Stimulated activated naive CD4-positive, alpha-beta T cell (primary cell): ENCODE results near the gene RYR1.
"Not testable (repeated sequence)": the region's sequence is repeated elsewhere in the genome, so short reads cannot be mapped to it uniquely, and the experiment has no call there.

ENCODE experiments used
- DNase-seq, 6 experiments: peaks; one replicate each; lab custom pipeline; 2025; lab: John Stamatoyannopoulos, UW

Gene RYR1

DNA sequence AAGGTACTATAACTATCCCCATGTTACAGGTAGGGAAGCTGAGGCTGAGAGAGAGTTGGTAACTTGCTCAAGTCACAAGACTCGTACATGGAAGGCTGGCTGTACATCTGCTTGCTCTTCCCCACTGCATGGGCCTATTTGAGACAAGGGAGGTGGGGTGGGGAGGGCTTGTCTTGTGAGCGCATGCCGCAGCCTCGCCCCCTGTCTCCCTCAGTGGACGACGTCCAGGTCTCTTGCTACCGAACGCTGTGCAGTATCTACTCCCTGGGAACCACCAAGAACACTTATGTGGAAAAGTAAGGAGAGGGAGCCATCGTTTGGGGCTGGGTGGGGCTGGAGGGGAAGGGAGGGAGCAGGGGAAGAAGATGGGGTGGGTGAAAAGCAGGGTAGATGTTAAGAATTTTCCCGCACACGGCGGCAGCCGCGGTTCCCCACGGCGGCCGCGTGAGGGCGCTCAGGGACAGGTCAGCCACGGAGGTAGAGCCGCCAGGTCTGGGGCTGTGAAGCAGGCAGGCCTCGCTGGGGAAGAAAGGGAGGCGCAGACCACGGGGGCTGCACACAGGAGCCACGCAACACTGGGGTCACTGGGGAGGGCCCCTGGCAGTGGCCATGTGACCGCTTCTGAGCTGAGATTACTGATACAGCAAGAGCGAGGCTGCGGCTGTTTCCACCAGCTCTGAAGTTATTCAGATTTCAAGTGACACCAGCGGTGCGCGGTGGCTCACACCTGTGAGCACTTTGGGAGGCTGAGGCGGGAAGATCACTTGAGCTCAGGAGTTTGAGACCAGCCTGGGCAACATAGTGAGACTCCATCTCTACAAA lies 81.5 kb downstream of the RYR1 start:
- peak; percentile 43 to 81 (median 58) for DNase-seq

GRCh38 chr19:38515896-38516295 lies 82.4 kb downstream of the RYR1 start:
- DNase-seq = no peak

DNA sequence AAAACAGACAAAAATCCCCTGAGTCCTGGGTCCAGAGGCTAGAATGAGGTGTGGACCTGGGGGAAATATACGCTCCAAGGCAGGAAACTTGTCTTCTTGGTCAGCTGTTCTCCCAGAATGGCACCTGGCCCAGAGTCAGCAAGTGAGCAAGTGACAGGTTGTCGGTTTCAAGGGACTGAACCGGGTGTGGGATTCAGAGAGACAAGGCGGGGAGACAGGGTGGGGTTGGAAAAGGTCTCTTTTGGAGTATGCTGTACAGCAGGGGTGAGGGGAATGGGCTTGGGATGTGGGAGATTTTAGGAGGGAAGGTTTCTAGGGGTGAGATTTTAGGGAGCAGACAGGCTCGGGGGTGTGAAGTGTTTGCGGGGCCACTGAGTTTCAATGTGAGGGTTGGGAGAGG lies 83.3 kb downstream of the RYR1 start:
- DNase-seq = no peak

DNA sequence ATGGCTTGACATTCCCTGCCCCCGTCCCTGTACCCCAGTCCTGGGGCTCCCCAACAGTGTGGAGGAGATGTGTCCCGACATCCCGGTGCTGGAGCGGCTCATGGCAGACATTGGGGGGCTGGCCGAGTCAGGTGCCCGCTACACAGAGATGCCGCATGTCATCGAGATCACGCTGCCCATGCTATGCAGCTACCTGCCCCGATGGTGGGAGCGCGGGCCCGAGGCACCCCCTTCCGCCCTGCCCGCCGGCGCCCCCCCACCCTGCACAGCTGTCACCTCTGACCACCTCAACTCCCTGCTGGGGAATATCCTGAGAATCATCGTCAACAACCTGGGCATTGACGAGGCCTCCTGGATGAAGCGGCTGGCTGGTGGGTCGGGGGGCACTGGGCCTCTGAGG lies 83.8 kb downstream of the RYR1 start:
- DNase-seq = no peak

- DNase-seq = not testable (repeated sequence)
These were observed 84.5 kb downstream of the RYR1 start for GRCh38 chr19:38517980-38518379.

GRCh38 chr19:38519168-38519567 lies 85.7 kb downstream of the RYR1 start:
- no peak for DNase-seq

GRCh38 chr19:38519988-38520387 lies 86.5 kb downstream of the RYR1 start:
- no peak for DNase-seq

- no peak for DNase-seq
These were observed 89.4 kb downstream of the RYR1 start for GRCh38 chr19:38522915-38523314.

GRCh38 chr19:38523319-38523718 lies 89.8 kb downstream of the RYR1 start:
- DNase-seq = no peak

GRCh38 chr19:38524369-38524768 lies 90.9 kb downstream of the RYR1 start:
- DNase-seq = no peak

- DNase-seq = no peak
These were observed 91.6 kb downstream of the RYR1 start for GRCh38 chr19:38524994-38525634.

DNA sequence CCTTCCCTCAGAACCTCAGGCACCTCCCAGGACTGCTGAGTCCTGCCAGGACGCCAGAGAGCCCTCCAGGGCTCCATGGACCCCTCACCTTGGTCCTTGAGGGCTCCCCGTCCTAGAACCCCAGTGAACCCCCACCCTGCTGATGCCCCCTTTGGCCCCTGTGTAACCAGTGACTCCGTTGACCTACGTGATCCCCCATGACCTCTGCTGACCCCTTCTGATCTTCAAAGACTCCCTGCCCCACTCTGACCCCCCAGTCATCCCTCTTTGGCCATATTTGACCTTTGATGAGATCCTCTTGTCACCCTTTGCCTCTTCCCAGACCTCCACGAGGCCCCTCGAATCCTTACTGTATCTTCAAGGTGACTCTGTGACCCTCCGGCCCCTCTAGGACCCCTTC lies 92.9 kb downstream of the RYR1 start:
- no peak for DNase-seq

- DNase-seq = no peak
These were observed 94.1 kb downstream of the RYR1 start for GRCh38 chr19:38527466-38528136.

DNA sequence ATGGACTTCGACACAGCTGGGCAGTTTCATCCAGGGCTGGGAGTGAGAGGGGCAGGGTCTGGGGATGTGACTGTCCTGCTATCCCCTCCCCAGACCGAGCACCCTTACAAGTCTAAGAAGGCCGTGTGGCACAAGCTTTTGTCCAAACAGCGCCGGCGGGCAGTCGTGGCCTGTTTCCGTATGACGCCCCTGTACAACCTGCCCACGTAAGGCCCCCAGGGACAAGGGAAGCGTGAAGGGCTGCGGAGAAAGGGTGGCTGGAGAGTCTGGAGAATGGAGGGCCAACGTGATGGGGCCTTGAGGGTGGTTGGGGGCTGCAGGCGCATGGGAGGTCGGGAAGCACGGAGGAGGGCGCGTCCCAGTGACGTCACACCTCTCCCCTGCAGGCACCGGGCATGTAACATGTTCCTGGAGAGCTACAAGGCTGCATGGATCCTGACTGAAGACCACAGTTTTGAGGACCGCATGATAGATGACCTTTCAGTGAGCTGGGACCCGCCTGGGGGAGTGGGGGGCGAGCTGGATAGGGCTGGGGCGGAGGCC lies 94.8 kb downstream of the RYR1 start:
- no peak for DNase-seq

DNA sequence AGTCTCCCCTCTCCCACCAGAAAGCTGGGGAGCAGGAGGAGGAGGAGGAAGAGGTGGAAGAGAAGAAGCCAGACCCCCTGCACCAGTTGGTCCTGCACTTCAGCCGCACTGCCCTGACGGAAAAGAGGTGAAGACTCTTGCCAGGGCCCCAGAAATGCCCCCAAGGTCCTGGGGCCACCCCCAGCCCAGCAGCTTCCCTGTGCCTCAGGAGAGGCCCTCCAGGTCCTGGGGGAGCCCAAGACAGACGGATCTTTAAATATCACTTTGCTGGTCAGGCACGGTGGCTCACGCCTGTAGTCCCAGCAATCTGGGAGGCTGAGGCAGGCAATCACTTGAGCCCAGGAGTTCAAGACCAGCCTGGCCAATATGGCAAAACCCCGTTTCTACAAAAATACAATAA lies 95.4 kb downstream of the RYR1 start:
- no peak for DNase-seq

DNA sequence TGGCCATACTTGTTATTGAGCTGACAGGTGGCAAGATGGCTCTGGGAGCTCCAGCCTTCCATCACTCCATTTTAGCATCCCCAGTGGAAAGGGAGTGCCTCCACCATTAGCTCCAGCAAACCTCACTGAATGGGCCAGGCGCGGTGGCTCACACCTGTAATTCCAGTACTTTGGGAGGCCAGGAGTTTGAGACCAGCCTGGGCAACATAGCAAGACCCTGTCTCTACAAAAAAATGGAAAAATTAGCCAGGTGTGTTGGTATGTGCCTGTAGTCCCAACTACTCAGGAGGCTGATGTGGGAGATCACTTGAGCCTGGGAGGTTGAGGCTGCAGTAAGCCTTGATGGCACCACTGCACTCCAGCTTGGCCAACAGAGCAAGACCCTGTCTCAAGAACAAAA lies 98.0 kb downstream of the RYR1 start:
- DNase-seq = no peak

- DNase-seq = no peak
These were observed 99.4 kb downstream of the RYR1 start for GRCh38 chr19:38532939-38533338.

DNA sequence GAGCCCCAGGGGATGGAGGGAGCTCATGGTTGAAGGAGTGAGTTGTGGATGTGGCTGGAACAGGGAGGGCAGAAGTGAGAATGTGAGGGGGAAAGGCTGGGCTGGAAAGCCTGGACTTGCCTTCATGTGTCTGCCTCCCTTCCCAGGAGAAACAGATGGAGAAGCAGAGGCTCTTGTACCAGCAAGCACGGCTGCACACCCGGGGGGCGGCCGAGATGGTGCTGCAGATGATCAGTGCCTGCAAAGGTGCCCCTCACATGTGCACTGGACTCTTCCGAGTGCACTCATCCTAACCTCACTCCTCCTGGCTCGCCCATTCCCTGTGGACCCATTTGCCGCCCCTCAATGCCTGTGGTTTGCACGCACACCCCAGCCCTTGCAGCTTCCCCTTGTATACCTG lies 101.1 kb downstream of the RYR1 start:
- no peak for DNase-seq

GRCh38 chr19:38535212-38535611 lies 101.7 kb downstream of the RYR1 start:
- no peak for DNase-seq

DNA sequence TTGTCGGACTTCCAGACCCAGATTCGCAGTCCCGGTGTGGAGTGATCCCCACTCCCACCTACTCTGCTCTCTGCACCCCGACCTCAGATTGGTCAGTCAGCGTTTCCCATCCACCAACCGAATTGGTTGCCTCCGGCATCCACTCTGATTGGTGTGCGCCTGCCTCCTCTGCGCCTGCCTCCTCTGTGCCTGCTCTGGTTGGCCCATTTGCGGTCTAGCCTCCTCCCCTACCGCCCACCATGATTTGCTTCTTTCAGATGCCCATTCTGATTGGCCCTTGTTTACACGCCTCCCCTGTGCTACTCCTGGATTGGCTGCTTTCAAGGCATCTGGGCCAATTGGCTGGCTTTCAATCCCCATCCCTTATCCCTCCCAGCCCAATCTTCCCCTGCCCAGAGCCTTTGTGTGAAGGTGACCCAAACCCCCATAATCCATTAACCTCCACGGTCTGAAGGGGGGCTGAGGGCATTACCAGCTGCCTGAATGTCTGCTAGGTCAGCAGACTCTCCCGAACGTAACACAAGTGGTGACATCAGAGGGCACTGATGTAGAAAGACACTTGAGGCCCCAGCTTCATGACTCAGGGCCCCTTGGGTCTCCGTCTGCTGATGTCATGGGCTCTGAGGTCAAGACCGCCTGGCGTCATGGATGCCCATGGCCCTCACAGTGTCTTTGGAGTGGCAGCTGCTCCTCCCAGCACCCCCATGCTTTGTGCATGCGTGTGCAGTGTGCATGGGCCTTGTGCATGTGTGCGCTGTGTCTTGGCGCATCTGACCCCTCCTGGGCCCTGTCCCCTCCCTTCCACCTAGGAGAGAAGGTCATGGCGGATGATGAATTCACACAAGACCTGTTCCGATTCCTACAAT lies 103.8 kb downstream of the RYR1 start:
- DNase-seq = no peak

DNA sequence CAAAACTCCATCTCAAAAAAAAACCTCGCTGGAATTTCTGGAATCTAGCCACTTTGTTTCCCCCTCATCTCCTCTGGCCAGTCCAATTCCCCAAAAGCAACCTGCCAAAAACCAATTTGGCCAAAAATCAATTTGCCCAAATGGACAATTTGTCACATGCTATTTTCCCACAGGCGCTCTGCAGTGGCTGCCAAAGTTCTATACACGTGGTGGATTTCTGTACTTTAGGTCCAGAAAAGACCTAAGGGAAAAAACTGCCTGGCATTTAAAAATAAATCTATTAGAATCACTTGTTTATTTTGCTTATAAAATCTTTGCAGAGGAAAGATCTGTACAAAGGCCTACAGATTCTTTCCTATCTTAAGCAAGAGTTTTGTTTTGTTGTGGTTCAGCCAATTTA lies 104.9 kb downstream of the RYR1 start:
- no peak for DNase-seq
